ENCODE measurements around the gene COL18A1. TPM values are rescaled to one million over a fixed set of nuclear protein-coding genes. Genes with fewer than 3 reads are reported as not detected.
A peak's percentile ranks its signal among the peaks of the same experiment; 100 is the strongest.

COL18A1 gene
- total and polyA plus RNA-seq, 2 donors from 2014 or later = 150 to 316 TPM

DNA sequence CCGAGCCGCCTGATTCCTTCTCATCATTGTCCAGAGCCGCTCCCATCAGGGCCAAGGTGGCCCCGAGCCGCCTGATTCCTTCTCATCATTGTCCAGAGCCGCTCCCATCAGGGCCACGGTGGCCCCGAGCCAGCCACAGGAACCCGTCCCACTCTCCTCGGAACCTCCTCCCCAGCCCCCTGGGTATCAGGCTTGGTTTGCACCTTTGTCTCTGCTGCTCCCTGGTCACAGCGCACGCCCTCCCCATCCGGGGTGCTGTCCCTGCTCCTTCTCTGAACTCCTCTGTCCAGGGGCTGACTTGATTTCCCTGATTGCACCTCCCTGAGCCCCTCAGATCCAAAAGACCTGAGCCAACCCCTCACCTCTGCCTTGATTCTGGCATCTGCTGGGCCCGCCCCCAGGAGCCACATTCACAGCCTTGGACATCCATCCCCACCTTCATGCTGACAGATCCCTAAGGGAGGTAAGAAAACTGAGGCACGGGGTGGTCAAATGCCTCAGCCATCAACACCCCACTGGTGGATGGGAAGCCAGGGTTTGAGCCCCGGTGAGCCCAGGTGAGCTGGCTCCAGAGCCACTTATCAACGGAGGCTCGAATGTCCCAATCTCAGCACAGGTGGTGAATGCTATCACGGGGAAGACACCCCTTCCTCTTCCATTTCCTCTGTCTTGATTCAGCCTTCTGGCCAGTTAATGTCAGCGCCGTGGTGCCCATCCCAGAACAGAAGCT, 25.6 kb upstream of the COL18A1 start:
- Histone ChIP-seq H3K27ac (ENCODE audit: low read depth in 2 of 2, low read length in 2 of 2) (no peak overlapping the region), H3K9ac (ENCODE audit: low read length in 3 of 3) (no peak overlapping the region), H3K36me3 (ENCODE audit: control insufficient read depth in 2 of 3, insufficient read depth in 3 of 3, low read length in 3 of 3) (no peaks in the 10 kb centered on the region), H3K27me3 (ENCODE audit: control insufficient read depth, insufficient read depth, low read length) (no peaks in the 10 kb centered on the region), H3K9me3 (ENCODE audit: control insufficient read depth in 2 of 3, insufficient read depth in 1 of 3, low read length in 3 of 3) (no peaks in the 10 kb centered on the region), H3K4me1 (ENCODE audit: control insufficient read depth in 2 of 3, insufficient read depth in 2 of 3, low read depth in 1 of 3, low read length in 3 of 3) (peaks cover 0 to 6% (median 5%) of the 10 kb centered on the region in 3 donors), H3K4me3 (ENCODE audit: low read length in 3 of 3) (no peak overlapping the region)
- TF ChIP-seq, protein P1, sequence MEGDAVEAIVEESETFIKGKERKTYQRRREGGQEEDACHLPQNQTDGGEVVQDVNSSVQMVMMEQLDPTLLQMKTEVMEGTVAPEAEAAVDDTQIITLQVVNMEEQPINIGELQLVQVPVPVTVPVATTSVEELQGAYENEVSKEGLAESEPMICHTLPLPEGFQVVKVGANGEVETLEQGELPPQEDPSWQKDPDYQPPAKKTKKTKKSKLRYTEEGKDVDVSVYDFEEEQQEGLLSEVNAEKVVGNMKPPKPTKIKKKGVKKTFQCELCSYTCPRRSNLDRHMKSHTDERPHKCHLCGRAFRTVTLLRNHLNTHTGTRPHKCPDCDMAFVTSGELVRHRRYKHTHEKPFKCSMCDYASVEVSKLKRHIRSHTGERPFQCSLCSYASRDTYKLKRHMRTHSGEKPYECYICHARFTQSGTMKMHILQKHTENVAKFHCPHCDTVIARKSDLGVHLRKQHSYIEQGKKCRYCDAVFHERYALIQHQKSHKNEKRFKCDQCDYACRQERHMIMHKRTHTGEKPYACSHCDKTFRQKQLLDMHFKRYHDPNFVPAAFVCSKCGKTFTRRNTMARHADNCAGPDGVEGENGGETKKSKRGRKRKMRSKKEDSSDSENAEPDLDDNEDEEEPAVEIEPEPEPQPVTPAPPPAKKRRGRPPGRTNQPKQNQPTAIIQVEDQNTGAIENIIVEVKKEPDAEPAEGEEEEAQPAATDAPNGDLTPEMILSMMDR (IDR thresholded peaks at IDR 0.05; ENCODE audit: borderline replicate concordance, extremely low read depth, insufficient read depth) = no peak
- no peak for FAIRE-seq
- peak in 2 of 5 donors; percentile 43 to 62 for DNase-seq
- intact Hi-C loops (cut with DNase I) = no loop called here

DNA sequence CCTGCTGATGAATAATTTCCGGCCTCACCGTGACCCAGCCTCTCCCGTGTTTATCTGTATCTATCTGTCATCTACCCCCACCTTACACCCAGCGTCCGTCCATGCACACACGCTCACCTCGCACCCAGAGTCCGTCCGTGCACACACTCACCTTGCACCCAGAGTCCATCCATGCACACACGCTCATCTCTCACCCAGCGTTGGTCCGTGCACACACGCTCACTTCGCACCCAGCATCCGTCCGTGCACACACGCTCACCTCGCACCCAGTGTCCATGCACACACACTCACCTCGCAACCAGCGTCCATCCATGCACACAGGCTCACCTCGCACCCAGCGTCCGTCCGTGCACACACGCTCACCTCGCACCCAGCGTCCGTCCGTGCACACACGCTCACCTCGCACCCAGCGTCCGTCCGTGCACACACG, 25.0 kb upstream of the COL18A1 start:
- Histone ChIP-seq H3K27me3 (ENCODE audit: control insufficient read depth, insufficient read depth, low read length) (no peaks in the 10 kb centered on the region), H3K27ac (ENCODE audit: low read depth in 2 of 2, low read length in 2 of 2) (no peak overlapping the region), H3K4me3 (ENCODE audit: low read length in 3 of 3) (no peak overlapping the region), H3K4me1 (ENCODE audit: control insufficient read depth in 2 of 3, insufficient read depth in 2 of 3, low read depth in 1 of 3, low read length in 3 of 3) (peaks cover 0 to 6% (median 5%) of the 10 kb centered on the region in 3 donors), H3K9me3 (ENCODE audit: control insufficient read depth in 2 of 3, insufficient read depth in 1 of 3, low read length in 3 of 3) (no peaks in the 10 kb centered on the region), H3K36me3 (ENCODE audit: control insufficient read depth in 2 of 3, insufficient read depth in 3 of 3, low read length in 3 of 3) (no peaks in the 10 kb centered on the region), H3K9ac (ENCODE audit: low read length in 3 of 3) (no peak overlapping the region)
- FAIRE-seq (no peak), DNase-seq (peak in 2 of 5 donors; percentile 37 to 45)
- TF ChIP-seq, protein P1 (IDR thresholded peaks at IDR 0.05; ENCODE audit: borderline replicate concordance, extremely low read depth, insufficient read depth) = no peak
- intact Hi-C loops (cut with DNase I) = no loop called here

DNA sequence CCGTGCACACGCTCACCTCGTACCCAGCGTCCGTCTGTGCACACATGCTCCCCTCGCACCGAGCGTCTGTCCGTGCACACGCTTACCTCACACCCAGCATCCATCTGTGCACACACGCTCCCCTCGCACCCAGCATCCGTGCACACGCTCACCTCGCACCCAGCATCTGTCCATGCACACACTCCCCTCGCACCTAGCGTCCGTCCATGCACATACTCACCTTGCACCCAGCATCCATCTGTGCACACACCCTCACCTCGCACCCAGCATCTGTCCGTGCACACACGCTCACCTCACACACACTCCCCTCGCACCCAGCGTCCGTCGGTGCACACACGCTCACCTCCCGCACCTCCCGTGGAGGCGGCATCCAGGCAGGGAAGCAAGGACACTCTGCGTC, 24.4 kb upstream of the COL18A1 start:
- TF ChIP-seq, protein P1 (IDR thresholded peaks at IDR 0.05; ENCODE audit: borderline replicate concordance, extremely low read depth, insufficient read depth) = no peak
- Histone ChIP-seq H3K4me3 (ENCODE audit: low read length in 3 of 3) (no peak overlapping the region), H3K27me3 (ENCODE audit: control insufficient read depth, insufficient read depth, low read length) (no peaks in the 10 kb centered on the region), H3K27ac (ENCODE audit: low read depth in 2 of 2, low read length in 2 of 2) (no peak overlapping the region), H3K36me3 (ENCODE audit: control insufficient read depth in 2 of 3, insufficient read depth in 3 of 3, low read length in 3 of 3) (no peaks in the 10 kb centered on the region), H3K9ac (ENCODE audit: low read length in 3 of 3) (no peak overlapping the region), H3K4me1 (ENCODE audit: control insufficient read depth in 2 of 3, insufficient read depth in 2 of 3, low read depth in 1 of 3, low read length in 3 of 3) (peaks cover 0 to 6% (median 5%) of the 10 kb centered on the region in 3 donors), H3K9me3 (ENCODE audit: control insufficient read depth in 2 of 3, insufficient read depth in 1 of 3, low read length in 3 of 3) (no peaks in the 10 kb centered on the region)
- FAIRE-seq (no peak), DNase-seq (peak in 1 of 5 donors; percentile 43)
- intact Hi-C loops (cut with DNase I) = no loop called here

All from kidney (tissue), 14 donors.